Liver (tissue), 9 donors: ENCODE measurements around the gene TUBA8. TPM values are rescaled to one million over a fixed set of nuclear protein-coding genes. Genes with fewer than 3 reads are reported as not detected.
"Not testable (repeated sequence)": the region's sequence is repeated elsewhere in the genome, so short reads cannot be mapped to it uniquely, and the experiment has no call there.

ENCODE experiments used
- DNase-seq: peaks from one replicate; pipeline ENCODE4 v3.0.0-alpha.2; 2017; ENCODE audit warnings: low spot score
- H3K27ac ChIP-seq, 2 donors: one replicate each; pipeline ENCODE4 v1.7.0; 2013; ENCODE audit warnings: inconsistent platforms in 2 of 2, low read length in 2 of 2, control low read depth in 1 of 2, low read depth in 1 of 2, mild to moderate bottlenecking in 1 of 2
- H3K27me3 ChIP-seq, 4 donors: one replicate each; pipeline versions ENCODE4 v1.6.1 to v1.7.0; 2013; ENCODE audit warnings: low read length in 3 of 4, inconsistent platforms in 1 of 4, mild to moderate bottlenecking in 1 of 4, moderate library complexity in 1 of 4; ENCODE audit not compliant: control insufficient read depth in 4 of 4, insufficient read depth in 4 of 4
- H3K36me3 ChIP-seq, 4 donors: one replicate each; pipeline versions ENCODE4 v1.6.1 to v1.7.0; 2013; ENCODE audit warnings: low read length in 3 of 4, mild to moderate bottlenecking in 3 of 4, low read depth in 1 of 4, moderate library complexity in 1 of 4; ENCODE audit not compliant: control insufficient read depth in 4 of 4, insufficient read depth in 3 of 4
- H3K4me1 ChIP-seq, 4 donors: one replicate each; pipeline versions ENCODE4 v1.6.1 to v1.7.0; 2013; ENCODE audit warnings: low read length in 3 of 4, mild to moderate bottlenecking in 3 of 4, moderate library complexity in 1 of 4; ENCODE audit not compliant: control insufficient read depth in 4 of 4, insufficient read depth in 4 of 4
- H3K4me3 ChIP-seq, 3 donors: one replicate each; pipeline versions ENCODE4 v1.6.1 to v1.7.0; 2013; ENCODE audit warnings: low read length in 3 of 3, control low read depth in 1 of 3, low read depth in 1 of 3, mild to moderate bottlenecking in 1 of 3
- H3K9ac ChIP-seq, 2 donors: one replicate each; pipeline ENCODE4 v1.7.0; 2013; ENCODE audit warnings: low read length in 2 of 2, mild to moderate bottlenecking in 2 of 2, moderate library complexity in 2 of 2, control low read depth in 1 of 2, low read depth in 1 of 2
- H3K9me3 ChIP-seq, 4 donors: one replicate each; pipeline versions ENCODE4 v1.6.1 to v1.7.0; 2013; ENCODE audit warnings: low read length in 3 of 4; ENCODE audit not compliant: control insufficient read depth in 4 of 4
- ATF3 ChIP-seq: IDR thresholded peaks from 2 replicates; pipeline ENCODE4 v1.6.1; 2016; ENCODE audit warnings: antibody characterized with exemption
- CTCF ChIP-seq: fragments of 150-350 bp; IDR thresholded peaks from 2 replicates; pipeline ENCODE4 v1.5.1; 2017; ENCODE audit warnings: improper control_type of control experiment, low read depth, low read length; ENCODE audit not compliant: missing input control
- EGR1 ChIP-seq, 2 donors: IDR thresholded peaks; 2 replicates each; pipeline ENCODE4 v1.6.1; 2016 to 2018; ENCODE audit warnings: antibody characterized with exemption in 2 of 2, low read depth in 2 of 2
- GABPA ChIP-seq, 2 donors: IDR thresholded peaks in 1 of 2; conservative IDR thresholded peaks in 1 of 2; 2 replicates each; pipeline ENCODE4 v1.6.1; 2016; ENCODE audit warnings: antibody characterized with exemption in 2 of 2, mild to moderate bottlenecking in 1 of 2, moderate library complexity in 1 of 2
- HNF4A ChIP-seq, 2 donors: conservative IDR thresholded peaks; 2 replicates each; pipeline ENCODE4 v1.6.1; 2016; ENCODE audit warnings: antibody characterized with exemption in 2 of 2, mild to moderate bottlenecking in 2 of 2
- HNF4G ChIP-seq: IDR thresholded peaks from 2 replicates; pipeline ENCODE4 v1.6.1; 2016; ENCODE audit warnings: antibody characterized with exemption
- JUND ChIP-seq, 2 donors: IDR thresholded peaks; 2 replicates each; pipeline ENCODE4 v1.6.1; 2016; ENCODE audit warnings: antibody characterized with exemption in 2 of 2
- MAX ChIP-seq: IDR thresholded peaks from 2 replicates; pipeline ENCODE4 v1.6.1; 2016; ENCODE audit warnings: antibody characterized with exemption
- NR2F2 ChIP-seq: IDR thresholded peaks from 2 replicates; pipeline ENCODE4 v1.6.1; 2016; ENCODE audit warnings: antibody characterized with exemption
- RAD21 ChIP-seq, 2 donors: IDR thresholded peaks; 2 replicates each; pipeline ENCODE4 v1.6.1; 2016; ENCODE audit warnings: antibody characterized with exemption in 2 of 2, mild to moderate bottlenecking in 2 of 2
- REST ChIP-seq: IDR thresholded peaks from 2 replicates; pipeline ENCODE4 v1.6.1; 2016; ENCODE audit warnings: antibody characterized with exemption, mild to moderate bottlenecking
- ZBTB33 ChIP-seq: IDR thresholded peaks from 2 replicates; pipeline ENCODE4 v1.6.1; 2016; ENCODE audit warnings: antibody characterized with exemption
- WGBS: extraction: QIAGEN DNeasy Blood & Tissue Kit; methylation state at CpG from one replicate; pipeline ENCODE4 v1.1.7; 2013; 5-methylcytosine and 5-hydroxymethylcytosine counted together
- polyA plus RNA-seq, 2 donors: library from polyadenylated mRNA; stranded (reverse) in 1 of 2; unstranded in 1 of 2; fragments of 200-250 nt in 1 of 2; fragments of >200 nt in 1 of 2; fragmentation: Nextera tagmentation in 1 of 2; extraction: Ambion mirVana in 1 of 2; gene quantifications; one replicate each; pipeline versions ENCODE4 v1.2.1 to v1.2.3, GENCODE V29; 2013 to 2015
- total RNA-seq, 2 donors: library from RNA; depleted of rRNA; stranded (reverse); fragments of >200 nt; gene quantifications; one replicate each; pipeline ENCODE4 v1.2.3, GENCODE V29; 2014
- donor health status: healthy.
- donor health status: healthy.
- donor health status: healthy.
- donor health status: healthy.
- donor health status: healthy.

TUBA8 gene
- total and polyA plus RNA-seq, 4 donors, result 0.82 to 3.1 (median 1.9) TPM

- no peak for DNase-seq
- WGBS, result 85% methylated on average over 8 of the region's 8 CpGs
- H3K27ac ChIP-seq, result no peak overlapping the region
- no peak overlapping the region for H3K9ac ChIP-seq
- H3K36me3 ChIP-seq, result peaks cover 0 to under 1% (median 0%) of the 10 kb centered on the region in 4 donors
- no peak for TF ChIP-seq ATF3
- no peak for TF ChIP-seq REST
- H3K4me1 ChIP-seq, result peaks cover 5 to 27% (median 17%) of the 10 kb centered on the region in 4 donors
- no peaks in the 10 kb centered on the region for H3K27me3 ChIP-seq
- no peak overlapping the region for H3K4me3 ChIP-seq
- H3K9me3 ChIP-seq, result no peaks in the 10 kb centered on the region
Measured at GRCh38 chr22:18152519-18152918, 41.9 kb downstream of the TUBA8 start.

DNA sequence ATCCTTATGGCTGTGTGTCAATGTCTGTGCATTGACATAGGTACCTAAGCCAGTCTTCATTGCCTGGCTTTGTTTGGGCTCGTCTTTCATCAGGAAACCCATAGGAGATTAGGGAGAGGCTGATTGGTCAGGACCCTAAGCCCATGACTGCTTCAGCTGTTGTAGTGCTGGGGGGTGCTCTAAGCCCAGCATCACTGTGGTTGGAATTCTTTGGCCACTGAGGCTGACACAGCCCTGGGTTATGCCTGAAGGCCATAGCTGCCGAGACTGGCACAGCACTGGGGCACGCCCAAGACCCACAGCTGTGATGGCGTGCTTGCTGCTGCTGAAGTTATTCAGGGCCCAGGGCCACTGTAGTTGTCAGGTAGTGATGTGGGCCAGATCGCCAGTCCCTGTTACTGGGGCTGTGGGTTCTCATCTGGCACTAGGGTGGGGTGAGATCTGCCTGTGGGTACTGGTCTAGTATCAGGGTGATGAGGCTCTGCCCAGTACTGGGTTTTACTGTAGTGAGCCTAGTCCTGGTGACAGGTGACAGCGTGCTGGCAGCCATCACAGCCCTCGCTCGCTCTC is 44.3 kb downstream of the TUBA8 start:
- DNase-seq, result no peak
- Histone ChIP-seq H3K27me3 (no peaks in the 10 kb centered on the region), H3K9ac (no peak overlapping the region), H3K9me3 (no peaks in the 10 kb centered on the region), H3K4me1 (peaks cover 0 to 11% (median 4%) of the 10 kb centered on the region in 4 donors), H3K4me3 (no peak overlapping the region), H3K36me3 (peaks cover 0 to 8% (median 6%) of the 10 kb centered on the region in 4 donors), H3K27ac (no peak overlapping the region)
- WGBS, result over 99% methylated on average over 8 of the region's 8 CpGs
- no peak for TF ChIP-seq RAD21 (IDR thresholded peaks at IDR 0.05)
- no peak for TF ChIP-seq ATF3
- TF ChIP-seq ZBTB33, result no peak
- TF ChIP-seq NR2F2, result no peak
- TF ChIP-seq JUND (IDR thresholded peaks at IDR 0.05), result no peak
- TF ChIP-seq HNF4G, result no peak
- no peak for TF ChIP-seq HNF4A (conservative IDR thresholded peaks at IDR 0.05)
- TF ChIP-seq MAX, result no peak
- no peak for TF ChIP-seq CTCF
- no peak for TF ChIP-seq GABPA (IDR thresholded peaks at IDR 0.05 in 1 of 2, conservative IDR thresholded peaks at IDR 0.05 in 1 of 2)
- no peak for TF ChIP-seq EGR1 (IDR thresholded peaks at IDR 0.05; ENCODE audit: low read depth in 2 of 2)

- WGBS, result 99% methylated on average over 34 of the region's 34 CpGs
- H3K9me3 ChIP-seq, DNase-seq: not testable (repeated sequence)
Measured at GRCh38 chr22:18155546-18155945, 44.9 kb downstream of the TUBA8 start.

More at GRCh38 chr22:18155546-18155945, 44.9 kb downstream of the TUBA8 start:
- not testable (repeated sequence) for H3K4me1 ChIP-seq, H3K27ac ChIP-seq, H3K27me3 ChIP-seq, H3K36me3 ChIP-seq, H3K4me3 ChIP-seq, H3K9ac ChIP-seq
